Effector CD4-positive, alpha-beta T cell (primary cell): ENCODE results near the gene ZIC4.

Experiments used
- DNase-seq: peaks from one replicate; pipeline ENCODE4 v3.0.0-alpha.2; 2020

ZIC4 gene

GRCh38 chr3:147417551-147418295, 11.4 kb upstream of the ZIC4 start:
- no peak for DNase-seq

- no peak for DNase-seq
Measured at GRCh38 chr3:147416931-147417330, 10.6 kb upstream of the ZIC4 start.

- no peak for DNase-seq
Measured at GRCh38 chr3:147415874-147416273, 9.5 kb upstream of the ZIC4 start.

GRCh38 chr3:147415286-147415685, 8.9 kb upstream of the ZIC4 start:
- DNase-seq = no peak

GRCh38 chr3:147414390-147415138, 8.2 kb upstream of the ZIC4 start:
- no peak for DNase-seq

- no peak for DNase-seq
Measured at GRCh38 chr3:147413686-147414389, 7.5 kb upstream of the ZIC4 start.

GRCh38 chr3:147412917-147413685, 6.8 kb upstream of the ZIC4 start:
- DNase-seq = no peak

GRCh38 chr3:147412261-147412916, 6.0 kb upstream of the ZIC4 start:
- no peak for DNase-seq

GRCh38 chr3:147411815-147412241, 5.5 kb upstream of the ZIC4 start:
- DNase-seq = no peak

- no peak for DNase-seq
Measured at GRCh38 chr3:147411238-147411814, 5.0 kb upstream of the ZIC4 start.

- no peak for DNase-seq
Measured at GRCh38 chr3:147410526-147411237, 4.3 kb upstream of the ZIC4 start.

- DNase-seq = no peak
Measured at GRCh38 chr3:147410116-147410525, 3.8 kb upstream of the ZIC4 start.

GRCh38 chr3:147409143-147410115, 3.1 kb upstream of the ZIC4 start, which contains the start of gene ZIC1:
Gene ZIC1 (plus strand): TSS chr3:147409365. CDS start chr3:147410113, 748 bp downstream.
- no peak for DNase-seq

GRCh38 chr3:147408188-147409100, 2.1 kb upstream of the ZIC4 start:
- DNase-seq = no peak

- no peak for DNase-seq
Measured at GRCh38 chr3:147407498-147408187, 1.3 kb upstream of the ZIC4 start.

- no peak for DNase-seq
Measured at GRCh38 chr3:147407114-147407497, 763 bp upstream of the ZIC4 start.

- no peak for DNase-seq
Measured at GRCh38 chr3:147405231-147406027, 914 bp downstream of the ZIC4 start.
